Tibial nerve (tissue), 4 donors: ENCODE results near the gene ATP2A3. TPM values are rescaled to one million over a fixed set of nuclear protein-coding genes. Genes with fewer than 3 reads are reported as not detected.
A peak's percentile ranks its signal among the peaks of the same experiment; 100 is the strongest.

Source experiments
- DNase-seq, 2 donors: peaks; one replicate each; pipeline ENCODE4 v3.0.0-alpha.2; 2019; ENCODE audit warnings: low spot score in 2 of 2
- H3K27ac ChIP-seq, 4 donors: fragments of 200-600 bp; sonication (generic) in 3 of 4; one replicate each; pipeline ENCODE4 v1.5.1; 2017 to 2019; ENCODE audit warnings: mild to moderate bottlenecking in 1 of 4
- H3K27me3 ChIP-seq, 2 donors: fragments of 200-600 bp; sonication (generic) in 1 of 2; one replicate each; pipeline versions ENCODE4 v1.5.1 to v1.6.0; 2017 to 2019
- H3K36me3 ChIP-seq, 3 donors: fragments of 200-600 bp; sonication (generic); one replicate each; pipeline ENCODE4 v1.5.1; 2018 to 2019
- H3K4me1 ChIP-seq, 4 donors: fragments of 200-600 bp; sonication (generic) in 3 of 4; one replicate each; pipeline ENCODE4 v1.5.1; 2017 to 2019
- H3K4me3 ChIP-seq, 4 donors: fragments of 200-600 bp; sonication (generic) in 3 of 4; one replicate each; pipeline ENCODE4 v1.5.1; 2017 to 2019; ENCODE audit warnings: mild to moderate bottlenecking in 1 of 4, moderate library complexity in 1 of 4
- H3K9me3 ChIP-seq, 4 donors: fragments of 200-600 bp; sonication (generic) in 3 of 4; one replicate each; pipeline ENCODE4 v1.5.1; 2017 to 2019
- CTCF ChIP-seq, 5 experiments: fragments of 200-600 bp in 3 of 5; fragments of 450-650 bp in 2 of 5; sonication (generic) in 3 of 5; IDR thresholded peaks; one replicate each; pipeline ENCODE4 v1.5.1; 2016 to 2019; ENCODE audit warnings: antibody characterized with exemption in 5 of 5, mild to moderate bottlenecking in 3 of 5, moderate library complexity in 2 of 5
- EP300 ChIP-seq, 2 donors: sonication (generic); formaldehyde crosslinking; IDR thresholded peaks; one replicate each; pipeline ENCODE4 v1.6.1; 2017; ENCODE audit warnings: antibody characterized with exemption in 2 of 2, mild to moderate bottlenecking in 1 of 2
- POLR2A ChIP-seq, 2 donors: fragments of 450-650 bp; IDR thresholded peaks; one replicate each; pipeline ENCODE4 v1.6.1; 2017; ENCODE audit warnings: antibody characterized with exemption in 2 of 2, mild to moderate bottlenecking in 2 of 2, moderate library complexity in 2 of 2
- WGBS, 2 donors: methylation state at CpG; one replicate each; pipeline ENCODE4 v1.1.5; 2018; 5-methylcytosine and 5-hydroxymethylcytosine counted together
- total RNA-seq, 4 donors: library from RNA; depleted of rRNA; stranded (reverse); fragments of >200 nt; gene quantifications; one replicate each; pipeline ENCODE4 v1.1.0, GENCODE V29; 2016

ATP2A3 gene
- total RNA-seq, 4 donors from 2014 or later, result 5.9 to 12.9 (median 9.1) TPM

GRCh38 chr17:3937359-3937758 is 26.9 kb downstream of the ATP2A3 start:
- Histone ChIP-seq H3K36me3 (peaks cover 0 to 30% (median 0%) of the 10 kb centered on the region in 3 donors), H3K27ac (no peak overlapping the region), H3K9me3 (no peaks in the 10 kb centered on the region), H3K4me1 (no peaks in the 10 kb centered on the region), H3K27me3 (no peaks in the 10 kb centered on the region), H3K4me3 (no peak overlapping the region)
- no peak for DNase-seq
- WGBS, 2 donors, result 94 to 95% methylated on average over 17 of the region's 17 CpGs
- TF ChIP-seq CTCF (IDR thresholded peaks at IDR 0.05), result no peak
- TF ChIP-seq EP300 (IDR thresholded peaks at IDR 0.05), result no peak
- no peak for TF ChIP-seq POLR2A (IDR thresholded peaks at IDR 0.05)

- DNase-seq, result no peak
- TF ChIP-seq CTCF (IDR thresholded peaks at IDR 0.05), result no peak
- Histone ChIP-seq H3K27ac (no peak overlapping the region), H3K4me3 (no peak overlapping the region), H3K4me1 (no peaks in the 10 kb centered on the region), H3K27me3 (no peaks in the 10 kb centered on the region), H3K9me3 (no peaks in the 10 kb centered on the region), H3K36me3 (peaks cover 0 to 32% (median 0%) of the 10 kb centered on the region in 3 donors)
- WGBS, 2 donors, result 99 to 100% methylated on average over 7 to 8 of the region's 9 CpGs
Measured at GRCh38 chr17:3935825-3936355, 28.3 kb downstream of the ATP2A3 start.

GRCh38 chr17:3935140-3935542 is 29.1 kb downstream of the ATP2A3 start:
- no peaks in the 10 kb centered on the region for H3K27me3 ChIP-seq
- TF ChIP-seq POLR2A (IDR thresholded peaks at IDR 0.05) (no peak), EP300 (IDR thresholded peaks at IDR 0.05) (no peak), CTCF (IDR thresholded peaks at IDR 0.05) (peak; percentile 23 to 60 (median 35))
- H3K9me3 ChIP-seq, result no peaks in the 10 kb centered on the region
- no peak overlapping the region for H3K4me3 ChIP-seq
- H3K4me1 ChIP-seq, result no peaks in the 10 kb centered on the region
- peaks cover 0 to 28% (median 0%) of the 10 kb centered on the region in 3 donors for H3K36me3 ChIP-seq
- WGBS, 2 donors, result 21 to 22% methylated on average over 6 to 10 of the region's 10 CpGs
- no peak overlapping the region for H3K27ac ChIP-seq
- peak in 1 of 2 donors; percentile 43 for DNase-seq

- peaks cover 0 to 7% (median 0%) of the 10 kb centered on the region in 3 donors for H3K36me3 ChIP-seq
- H3K9me3 ChIP-seq, result no peaks in the 10 kb centered on the region
- TF ChIP-seq CTCF (IDR thresholded peaks at IDR 0.05) (no peak), POLR2A (IDR thresholded peaks at IDR 0.05) (no peak), EP300 (IDR thresholded peaks at IDR 0.05) (no peak)
- no peak overlapping the region for H3K27ac ChIP-seq
- no peak for DNase-seq
- no peak overlapping the region for H3K4me3 ChIP-seq
- peaks cover 0 to 8% (median 0%) of the 10 kb centered on the region in 4 donors for H3K4me1 ChIP-seq
- 89 to 100% methylated on average over 1 of the region's 1 CpG for WGBS, 2 donors
- H3K27me3 ChIP-seq, result no peaks in the 10 kb centered on the region
Measured at GRCh38 chr17:3929764-3930163, 34.5 kb downstream of the ATP2A3 start.

- Histone ChIP-seq H3K4me1 (peaks cover 0 to 8% (median 0%) of the 10 kb centered on the region in 4 donors), H3K27me3 (no peaks in the 10 kb centered on the region), H3K27ac (no peak overlapping the region), H3K9me3 (no peaks in the 10 kb centered on the region), H3K36me3 (peaks cover 0 to 7% (median 0%) of the 10 kb centered on the region in 3 donors), H3K4me3 (no peak overlapping the region)
- no peak for DNase-seq
- 86 to 94% methylated on average over 12 of the region's 12 CpGs for WGBS, 2 donors
- TF ChIP-seq POLR2A (IDR thresholded peaks at IDR 0.05) (no peak), CTCF (IDR thresholded peaks at IDR 0.05) (no peak)
Measured at GRCh38 chr17:3929181-3929580, 35.1 kb downstream of the ATP2A3 start.
